ENCODE data around the gene MAPK8IP3. TPM values are rescaled to one million over a fixed set of nuclear protein-coding genes. Genes with fewer than 3 reads are reported as not detected.
"Not testable (repeated sequence)": the region's sequence is repeated elsewhere in the genome, so short reads cannot be mapped to it uniquely, and the experiment has no call there.

MAPK8IP3 gene
- total and polyA plus RNA-seq, 12 donors, result 12.1 to 430 (median 56.1) TPM

DNA sequence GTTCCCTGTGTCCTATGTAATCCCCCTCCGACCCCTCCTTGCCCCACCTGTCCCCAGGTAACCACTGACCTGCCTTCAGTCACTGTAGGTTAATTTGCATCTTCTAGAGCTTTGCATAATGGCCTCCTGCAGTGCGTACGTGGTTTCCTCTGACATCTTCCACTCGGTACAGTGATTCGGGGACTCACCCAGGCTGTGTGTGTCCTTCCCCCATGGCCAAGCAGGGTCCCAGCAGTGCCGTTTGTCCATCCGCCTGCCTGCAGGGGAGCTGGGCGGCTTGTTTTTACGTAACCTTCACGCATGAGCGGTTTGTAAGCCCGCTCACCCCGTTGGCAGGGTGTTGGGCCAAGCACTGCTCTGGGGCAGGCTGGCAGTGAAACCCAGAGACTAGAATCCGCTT is 7.9 kb downstream of the MAPK8IP3 start:
- no peaks in the 10 kb centered on the region for H3K36me3 ChIP-seq (replicated peaks in 1 of 2)
- 80 to 83% (median 80%) methylated on average over 5 to 14 of the region's 14 CpGs for WGBS, 4 donors
- H3K9me3 ChIP-seq (replicated peaks in 1 of 3), result no peaks in the 10 kb centered on the region
- no peaks in the 10 kb centered on the region for H3K27me3 ChIP-seq
- DNase-seq, result no peak
- H3K4me3 ChIP-seq, result no peak overlapping the region
- H3K4me1 ChIP-seq (replicated peaks in 1 of 2), result peaks cover 20 to 34% of the 10 kb centered on the region in 2 donors
- intact Hi-C loops (cut with DNase I), result loop anchor here in 1 of 2 donors (10.0 kb wide), 1 partner anchor 99 kb away; the partner anchor contains the start of genes CRAMP1 and IFT140
- peak overlapping the region in 1 of 5 donors; percentile 13 for H3K27ac ChIP-seq
- TF ChIP-seq POLR2A (IDR thresholded peaks at IDR 0.05), result no peak
- TF ChIP-seq, protein P1, sequence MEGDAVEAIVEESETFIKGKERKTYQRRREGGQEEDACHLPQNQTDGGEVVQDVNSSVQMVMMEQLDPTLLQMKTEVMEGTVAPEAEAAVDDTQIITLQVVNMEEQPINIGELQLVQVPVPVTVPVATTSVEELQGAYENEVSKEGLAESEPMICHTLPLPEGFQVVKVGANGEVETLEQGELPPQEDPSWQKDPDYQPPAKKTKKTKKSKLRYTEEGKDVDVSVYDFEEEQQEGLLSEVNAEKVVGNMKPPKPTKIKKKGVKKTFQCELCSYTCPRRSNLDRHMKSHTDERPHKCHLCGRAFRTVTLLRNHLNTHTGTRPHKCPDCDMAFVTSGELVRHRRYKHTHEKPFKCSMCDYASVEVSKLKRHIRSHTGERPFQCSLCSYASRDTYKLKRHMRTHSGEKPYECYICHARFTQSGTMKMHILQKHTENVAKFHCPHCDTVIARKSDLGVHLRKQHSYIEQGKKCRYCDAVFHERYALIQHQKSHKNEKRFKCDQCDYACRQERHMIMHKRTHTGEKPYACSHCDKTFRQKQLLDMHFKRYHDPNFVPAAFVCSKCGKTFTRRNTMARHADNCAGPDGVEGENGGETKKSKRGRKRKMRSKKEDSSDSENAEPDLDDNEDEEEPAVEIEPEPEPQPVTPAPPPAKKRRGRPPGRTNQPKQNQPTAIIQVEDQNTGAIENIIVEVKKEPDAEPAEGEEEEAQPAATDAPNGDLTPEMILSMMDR (IDR thresholded peaks at IDR 0.05), result no peak

DNA sequence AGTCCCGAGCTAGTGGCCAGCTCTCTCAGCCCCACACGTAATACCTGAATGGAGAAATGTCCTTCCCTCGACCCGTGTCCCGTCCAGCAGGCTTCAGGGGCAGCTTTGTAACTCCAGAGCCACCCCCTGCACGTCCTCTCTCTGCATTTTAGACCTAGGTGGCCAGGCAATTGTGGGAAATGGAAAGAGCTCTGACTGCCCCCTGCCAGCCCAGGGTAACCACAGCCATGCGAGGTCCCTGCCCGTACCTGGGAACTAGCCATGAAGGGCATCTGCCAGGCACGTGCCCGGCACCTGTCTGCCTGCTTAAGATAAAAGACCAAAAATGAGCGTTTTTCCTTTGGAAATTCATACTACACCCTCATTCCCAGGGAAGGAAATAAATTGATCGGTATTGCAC is 9.2 kb downstream of the MAPK8IP3 start:
- TF ChIP-seq, protein P1 (IDR thresholded peaks at IDR 0.05), result no peak
- TF ChIP-seq POLR2A (IDR thresholded peaks at IDR 0.05), result no peak
- Histone ChIP-seq H3K36me3 (replicated peaks in 1 of 2) (no peaks in the 10 kb centered on the region), H3K4me3 (no peak overlapping the region), H3K4me1 (replicated peaks in 1 of 2) (peaks cover 14 to 24% of the 10 kb centered on the region in 2 donors), H3K27me3 (no peaks in the 10 kb centered on the region), H3K9me3 (replicated peaks in 1 of 3) (no peaks in the 10 kb centered on the region), H3K27ac (no peak overlapping the region)
- intact Hi-C loops (cut with DNase I), result loop anchor here in 1 of 2 donors (10.0 kb wide), 1 partner anchor 100 kb away; the partner anchor contains the start of genes CRAMP1 and IFT140
- DNase-seq, result no peak
- WGBS, 4 donors, result 86 to 94% (median 93%) methylated on average over 8 to 12 of the region's 12 CpGs

DNA sequence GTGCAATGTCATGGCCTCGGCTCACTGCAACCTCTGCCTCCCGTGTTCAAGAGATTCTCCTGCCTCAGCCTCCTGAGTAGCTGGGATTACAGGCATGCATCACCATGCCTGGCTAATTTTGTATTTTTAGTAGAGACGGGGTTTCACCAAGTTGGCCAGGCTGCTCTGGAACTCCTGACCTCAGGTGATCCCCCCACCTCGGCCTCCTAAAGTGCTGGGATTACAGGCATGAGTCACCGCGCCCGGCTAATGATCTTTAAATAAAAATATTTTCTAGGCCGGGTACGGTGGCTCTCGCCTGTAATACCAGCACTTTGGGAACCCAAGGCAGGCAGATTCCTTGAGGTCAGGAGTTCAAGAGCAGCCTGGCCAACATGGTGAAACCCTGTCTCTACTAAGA is 12.2 kb downstream of the MAPK8IP3 start:
- not testable (repeated sequence) for H3K36me3 ChIP-seq (replicated peaks in 1 of 2); H3K27me3 ChIP-seq

DNA sequence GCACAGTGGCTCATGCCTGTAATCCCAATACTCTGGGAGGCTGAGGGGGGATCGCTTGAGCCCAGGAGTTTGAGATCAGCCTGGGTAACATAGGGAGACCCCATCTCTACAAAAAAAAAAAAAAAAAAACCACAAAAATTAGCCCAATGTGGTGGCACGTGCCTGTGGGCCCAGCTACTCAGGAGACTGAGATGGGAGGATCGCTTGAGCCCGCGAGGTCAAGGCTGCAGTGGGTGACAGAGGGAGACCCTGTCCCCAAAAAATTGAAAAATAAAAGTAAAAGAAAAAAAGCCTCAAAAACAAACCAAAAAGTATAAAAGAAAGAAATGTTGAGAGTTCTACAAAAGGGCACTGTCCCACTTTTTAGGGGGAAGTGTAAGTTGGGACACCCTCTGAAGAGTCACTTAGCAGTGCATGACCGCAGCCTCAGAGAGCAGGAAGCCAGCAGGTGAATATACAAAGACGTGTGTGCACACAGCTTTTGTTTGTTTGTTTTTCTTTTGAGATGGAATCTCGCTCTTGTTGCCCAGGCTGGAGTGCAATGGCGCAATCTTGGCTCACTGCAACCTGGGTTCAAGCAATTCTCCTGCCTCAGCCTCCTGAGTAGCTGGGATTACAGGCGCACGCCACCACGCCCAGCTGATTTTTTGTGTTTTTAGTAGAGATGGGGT is 13.7 kb downstream of the MAPK8IP3 start:
- H3K27ac ChIP-seq; H3K9me3 ChIP-seq (replicated peaks in 1 of 3); H3K4me3 ChIP-seq; H3K36me3 ChIP-seq (replicated peaks in 1 of 2); H3K27me3 ChIP-seq; DNase-seq: not testable (repeated sequence)
- WGBS, 4 donors, result 82 to 91% (median 85%) methylated on average over 12 of the region's 12 CpGs
- H3K4me1 ChIP-seq (replicated peaks in 1 of 2), result peaks cover 10 to 23% of the 10 kb centered on the region in 2 donors
- intact Hi-C loops (cut with DNase I), result loop anchor here in 1 of 2 donors (10.0 kb wide), 1 partner anchor 105 kb away; the partner anchor contains the start of genes CRAMP1 and IFT140

More for the DNA sequence above, 12.2 kb downstream of the MAPK8IP3 start:
- not testable (repeated sequence) for DNase-seq; H3K27ac ChIP-seq; H3K9me3 ChIP-seq (replicated peaks in 1 of 3); H3K4me3 ChIP-seq
- intact Hi-C loops (cut with DNase I), result loop anchor here in 1 of 2 donors (10.0 kb wide), 1 partner anchor 103 kb away; the partner anchor contains the start of genes CRAMP1 and IFT140
- peaks cover 10 to 22% of the 10 kb centered on the region in 2 donors for H3K4me1 ChIP-seq (replicated peaks in 1 of 2)
- WGBS, 4 donors, result 57 to 73% (median 63%) methylated on average over 10 of the region's 10 CpGs

DNA sequence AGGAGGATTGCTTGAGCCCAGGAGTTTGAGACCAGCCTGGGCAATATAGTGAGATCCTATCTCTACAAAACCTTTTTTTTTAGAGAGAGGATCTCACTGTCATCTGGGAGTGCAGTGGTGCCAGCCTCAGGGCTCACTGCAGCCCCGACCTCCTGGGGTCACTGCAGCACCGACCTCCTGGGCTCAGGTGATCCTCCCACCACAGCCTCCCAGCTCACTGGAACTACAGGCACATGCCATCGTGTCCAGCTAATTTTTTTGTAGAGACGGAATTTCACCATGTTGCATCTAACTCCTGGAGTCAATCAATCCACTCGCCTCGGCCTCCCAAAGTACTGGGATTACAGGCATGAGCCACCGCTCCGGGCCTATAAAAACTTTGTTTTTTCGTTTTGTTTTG is 15.4 kb downstream of the MAPK8IP3 start:
- 87 to 95% (median 93%) methylated on average over 7 to 9 of the region's 9 CpGs for WGBS, 4 donors
- peak overlapping the region in 1 of 5 donors; percentile 78 for H3K27ac ChIP-seq

More for the DNA sequence above, 15.4 kb downstream of the MAPK8IP3 start:
- no peak for DNase-seq
- no peaks in the 10 kb centered on the region for H3K9me3 ChIP-seq (replicated peaks in 1 of 3)
- TF ChIP-seq, protein P1 (IDR thresholded peaks at IDR 0.05), result no peak
- no peak for TF ChIP-seq POLR2A (IDR thresholded peaks at IDR 0.05)
- H3K36me3 ChIP-seq (replicated peaks in 1 of 2), result peaks cover 0 to 19% of the 10 kb centered on the region in 2 donors
- intact Hi-C loops (cut with DNase I), result no loop called here
- H3K4me1 ChIP-seq (replicated peaks in 1 of 2), result peaks cover 10 to 23% of the 10 kb centered on the region in 2 donors
- no peaks in the 10 kb centered on the region for H3K27me3 ChIP-seq
- no peak overlapping the region for H3K4me3 ChIP-seq

Data from adrenal gland (tissue), 12 donors.